Thyroid gland (tissue), 4 donors: ENCODE data around the gene LEUTX. TPM values are rescaled to one million over a fixed set of nuclear protein-coding genes. Genes with fewer than 3 reads are reported as not detected.

Experiments used
- DNase-seq, 2 donors: peaks; one replicate each; pipeline ENCODE4 v3.0.0-alpha.2; 2019
- H3K27ac ChIP-seq, 3 donors: fragments of 200-600 bp; sonication (generic); 1 replicate in 2 of 3; 2 replicates in 1 of 3; pipeline ENCODE4 v1.5.1; 2016 to 2019; ENCODE audit warnings: mild to moderate bottlenecking in 1 of 3, moderate library complexity in 1 of 3
- H3K27me3 ChIP-seq: fragments of 200-600 bp; sonication (generic); one replicate; pipeline ENCODE4 v1.5.1; 2019
- H3K36me3 ChIP-seq, 2 donors: fragments of 200-600 bp; sonication (generic); one replicate each; pipeline ENCODE4 v1.5.1; 2016 to 2019
- H3K4me1 ChIP-seq, 2 donors: fragments of 200-600 bp; sonication (generic); one replicate each; pipeline ENCODE4 v1.5.1; 2017 to 2019
- H3K4me3 ChIP-seq, 3 donors: fragments of 200-600 bp; sonication (generic); replicated peaks in 1 of 3; 1 replicate in 2 of 3; 2 replicates in 1 of 3; pipeline ENCODE4 v1.5.1; 2016; ENCODE audit warnings: mild to moderate bottlenecking in 1 of 3
- H3K9me3 ChIP-seq: fragments of 200-600 bp; sonication (generic); one replicate; pipeline ENCODE4 v1.5.1; 2017
- CTCF ChIP-seq, 6 experiments: fragments of 200-600 bp in 3 of 6; fragments of 450-650 bp in 3 of 6; sonication (generic) in 3 of 6; IDR thresholded peaks; one replicate each; pipeline ENCODE4 v1.5.1; 2016 to 2019; ENCODE audit warnings: antibody characterized with exemption in 6 of 6, mild to moderate bottlenecking in 2 of 6, inconsistent platforms in 1 of 6, moderate library complexity in 1 of 6
- POLR2A ChIP-seq, 2 donors: fragments of 450-650 bp; IDR thresholded peaks; one replicate each; pipeline ENCODE4 v1.6.1; 2017; ENCODE audit warnings: antibody characterized with exemption in 2 of 2, mild to moderate bottlenecking in 2 of 2, moderate library complexity in 1 of 2
- WGBS, 2 donors: methylation state at CpG; one replicate each; pipeline ENCODE4 v1.1.5; 2017; 5-methylcytosine and 5-hydroxymethylcytosine counted together
- intact Hi-C: fragments of 100-400 bp; cut with DNase I; formaldehyde crosslinking; loops from one replicate; pipeline ENCODE4 v1.15.1; 2023
- total RNA-seq, 4 donors: library from RNA; depleted of rRNA; stranded (reverse); fragments of >200 nt; gene quantifications; one replicate each; pipeline ENCODE4 v1.2.3, GENCODE V29; 2016

LEUTX gene
- total RNA-seq, 4 donors from 2014 or later = not detected

GRCh38 chr19:39736088-39736487 is 42.6 kb upstream of the LEUTX start:
- Histone ChIP-seq H3K9me3 (no peaks in the 10 kb centered on the region), H3K4me1 (no peaks in the 10 kb centered on the region), H3K27me3 (no peaks in the 10 kb centered on the region), H3K27ac (no peak overlapping the region), H3K4me3 (no peak overlapping the region), H3K36me3 (no peaks in the 10 kb centered on the region)
- WGBS, 2 donors = 66 to 76% methylated on average over 5 of the region's 5 CpGs
- intact Hi-C loops = no loop called here
- no peak for TF ChIP-seq POLR2A (IDR thresholded peaks at IDR 0.05)
- no peak for TF ChIP-seq CTCF (IDR thresholded peaks at IDR 0.05)
- DNase-seq = no peak

- WGBS, 2 donors = 54 to 71% methylated on average over 3 of the region's 3 CpGs
- no peaks in the 10 kb centered on the region for H3K4me1 ChIP-seq
- no peak overlapping the region for H3K4me3 ChIP-seq
- H3K9me3 ChIP-seq = no peaks in the 10 kb centered on the region
- TF ChIP-seq POLR2A (IDR thresholded peaks at IDR 0.05) = no peak
- TF ChIP-seq CTCF (IDR thresholded peaks at IDR 0.05) = no peak
- intact Hi-C loops = no loop called here
- DNase-seq = no peak
- no peaks in the 10 kb centered on the region for H3K27me3 ChIP-seq
- no peaks in the 10 kb centered on the region for H3K36me3 ChIP-seq
- H3K27ac ChIP-seq = no peak overlapping the region
Observed at GRCh38 chr19:39737351-39737750, 41.3 kb upstream of the LEUTX start.

GRCh38 chr19:39737891-39738290 is 40.8 kb upstream of the LEUTX start, which contains the start of gene CLC:
CLC (minus strand) TSS chr19:39738029; CDS start chr19:39737952, 77 bp downstream.
- TF ChIP-seq CTCF (IDR thresholded peaks at IDR 0.05) = no peak
- no peak for TF ChIP-seq POLR2A (IDR thresholded peaks at IDR 0.05)
- Histone ChIP-seq H3K9me3 (no peaks in the 10 kb centered on the region), H3K36me3 (no peaks in the 10 kb centered on the region), H3K27me3 (no peaks in the 10 kb centered on the region), H3K27ac (no peak within 1 kb of the TSS), H3K4me1 (no peaks in the 10 kb centered on the region), H3K4me3 (no peak within 1 kb of the TSS)
- WGBS, 2 donors = 41 to 55% methylated on average over 3 of the region's 3 CpGs
- intact Hi-C loops = no loop called here
- DNase-seq = no peak

GRCh38 chr19:39738814-39739213 is 39.8 kb upstream of the LEUTX start:
- Histone ChIP-seq H3K36me3 (no peaks in the 10 kb centered on the region), H3K4me1 (no peaks in the 10 kb centered on the region), H3K27ac (no peak overlapping the region), H3K27me3 (no peaks in the 10 kb centered on the region), H3K9me3 (no peaks in the 10 kb centered on the region), H3K4me3 (no peak overlapping the region)
- TF ChIP-seq POLR2A (IDR thresholded peaks at IDR 0.05) = no peak
- TF ChIP-seq CTCF (IDR thresholded peaks at IDR 0.05) = no peak
- intact Hi-C loops = no loop called here
- DNase-seq = no peak
- 42 to 57% methylated on average over 3 of the region's 3 CpGs for WGBS, 2 donors

- Histone ChIP-seq H3K27me3 (no peaks in the 10 kb centered on the region), H3K4me1 (no peaks in the 10 kb centered on the region), H3K27ac (no peak overlapping the region), H3K36me3 (no peaks in the 10 kb centered on the region), H3K9me3 (no peaks in the 10 kb centered on the region), H3K4me3 (no peak overlapping the region)
- no peak for DNase-seq
- WGBS, 2 donors = 96 to 97% methylated on average over 1 of the region's 1 CpG
- TF ChIP-seq CTCF (IDR thresholded peaks at IDR 0.05) = no peak
- no peak for TF ChIP-seq POLR2A (IDR thresholded peaks at IDR 0.05)
- intact Hi-C loops = no loop called here
Observed at GRCh38 chr19:39740395-39740794, 38.3 kb upstream of the LEUTX start.
